ENCODE measurements around the gene EPN3. TPM values are rescaled to one million over a fixed set of nuclear protein-coding genes. Genes with fewer than 3 reads are reported as not detected.

The EPN3 gene
- total and polyA plus RNA-seq, 11 donors = 8.9 to 29.5 (median 12.6) TPM

GRCh38 chr17:50576864-50577263, 44.3 kb downstream of the EPN3 start:
- H3K4me3 ChIP-seq = no peak overlapping the region
- no peaks in the 10 kb centered on the region for H3K36me3 ChIP-seq
- H3K27ac ChIP-seq = no peak overlapping the region
- no peaks in the 10 kb centered on the region for H3K27me3 ChIP-seq
- DNase-seq = no peak
- WGBS, 4 donors = 72 to 81% (median 77%) methylated on average over 11 to 13 of the region's 13 CpGs
- intact Hi-C loops (cut with DNase I) = no loop called here
- ATAC-seq = no peak
- no peaks in the 10 kb centered on the region for H3K4me1 ChIP-seq
- no peaks in the 10 kb centered on the region for H3K9me3 ChIP-seq
- TF ChIP-seq POLR2A (IDR thresholded peaks at IDR 0.05) (no peak), CTCF (IDR thresholded peaks at IDR 0.05) (no peak)

- DNase-seq (no peak), ATAC-seq (no peak)
- H3K4me3 ChIP-seq = no peak overlapping the region
- peaks cover 0 to 5% (median 0%) of the 10 kb centered on the region in 12 donors for H3K4me1 ChIP-seq
- H3K9me3 ChIP-seq = no peaks in the 10 kb centered on the region
- intact Hi-C loops (cut with DNase I) = no loop called here
- no peaks in the 10 kb centered on the region for H3K27me3 ChIP-seq
- 88 to 93% (median 92%) methylated on average over 13 of the region's 13 CpGs for WGBS, 4 donors
- H3K36me3 ChIP-seq = no peaks in the 10 kb centered on the region
- no peak for TF ChIP-seq POLR2A (IDR thresholded peaks at IDR 0.05)
- no peak for TF ChIP-seq CTCF (IDR thresholded peaks at IDR 0.05)
- H3K27ac ChIP-seq = no peak overlapping the region
Measured at GRCh38 chr17:50577451-50577954, 45.0 kb downstream of the EPN3 start.

- Histone ChIP-seq H3K4me3 (no peak overlapping the region), H3K9me3 (no peaks in the 10 kb centered on the region), H3K27ac (no peak overlapping the region), H3K27me3 (peaks cover 0 to 1% (median 0%) of the 10 kb centered on the region in 9 donors), H3K36me3 (no peaks in the 10 kb centered on the region), H3K4me1 (peaks cover 0 to 12% (median 0%) of the 10 kb centered on the region in 12 donors)
- TF ChIP-seq POLR2A (IDR thresholded peaks at IDR 0.05) (no peak), CTCF (IDR thresholded peaks at IDR 0.05) (no peak)
- DNase-seq (no peak), ATAC-seq (no peak)
- WGBS, 4 donors = 87 to 100% (median 89%) methylated on average over 4 to 16 of the region's 16 CpGs
- intact Hi-C loops (cut with DNase I) = no loop called here
Measured at GRCh38 chr17:50578173-50578572, 45.6 kb downstream of the EPN3 start.

GRCh38 chr17:50579399-50579798, 46.9 kb downstream of the EPN3 start:
- intact Hi-C loops (cut with DNase I) = no loop called here
- H3K4me3 ChIP-seq = no peak overlapping the region
- no peaks in the 10 kb centered on the region for H3K9me3 ChIP-seq
- 86 to 93% (median 91%) methylated on average over 7 of the region's 7 CpGs for WGBS, 4 donors
- DNase-seq = no peak
- no peaks in the 10 kb centered on the region for H3K36me3 ChIP-seq
- peaks cover 0 to 22% (median 0%) of the 10 kb centered on the region in 12 donors for H3K4me1 ChIP-seq
- no peak overlapping the region for H3K27ac ChIP-seq
- H3K27me3 ChIP-seq = peaks cover 0 to 3% (median 0%) of the 10 kb centered on the region in 9 donors
- no peak for TF ChIP-seq POLR2A (IDR thresholded peaks at IDR 0.05)
- no peak for TF ChIP-seq CTCF (IDR thresholded peaks at IDR 0.05)
- ATAC-seq = no peak

Measured in heart left ventricle (tissue), 16 donors.